Measurements from ENCODE around the gene TFCP2L1.

Gene TFCP2L1

GRCh38 chr2:121214296-121214695, 70.7 kb downstream of the TFCP2L1 start:
- no peak for DNase-seq

- DNase-seq, result no peak
Measured at GRCh38 chr2:121213386-121213785, 71.6 kb downstream of the TFCP2L1 start.

- DNase-seq, result no peak
Measured at GRCh38 chr2:121212661-121213325, 72.2 kb downstream of the TFCP2L1 start.

- DNase-seq, result no peak
Measured at GRCh38 chr2:121211689-121212151, 73.3 kb downstream of the TFCP2L1 start.

GRCh38 chr2:121211251-121211650, 73.8 kb downstream of the TFCP2L1 start:
- DNase-seq, result no peak

- no peak for DNase-seq
Measured at GRCh38 chr2:121210691-121211090, 74.3 kb downstream of the TFCP2L1 start.

GRCh38 chr2:121209014-121209610, 75.9 kb downstream of the TFCP2L1 start:
- no peak for DNase-seq

GRCh38 chr2:121207494-121207893, 77.5 kb downstream of the TFCP2L1 start:
- DNase-seq, result no peak

- no peak for DNase-seq
Measured at GRCh38 chr2:121205321-121205942, 79.6 kb downstream of the TFCP2L1 start.

- no peak for DNase-seq
Measured at GRCh38 chr2:121203591-121204249, 81.3 kb downstream of the TFCP2L1 start.

- DNase-seq, result no peak
Measured at GRCh38 chr2:121202541-121203310, 82.3 kb downstream of the TFCP2L1 start.

- no peak for DNase-seq
Measured at GRCh38 chr2:121201796-121202195, 83.2 kb downstream of the TFCP2L1 start.

- DNase-seq, result no peak
Measured at GRCh38 chr2:121200419-121201315, 84.3 kb downstream of the TFCP2L1 start.

GRCh38 chr2:121200011-121200347, 85.0 kb downstream of the TFCP2L1 start:
- no peak for DNase-seq

GRCh38 chr2:121199281-121200010, 85.6 kb downstream of the TFCP2L1 start:
- DNase-seq, result no peak

GRCh38 chr2:121197369-121198091, 87.5 kb downstream of the TFCP2L1 start:
- no peak for DNase-seq

- DNase-seq, result no peak
Measured at GRCh38 chr2:121196849-121197155, 88.2 kb downstream of the TFCP2L1 start.

- DNase-seq, result no peak
Measured at GRCh38 chr2:121196132-121196848, 88.7 kb downstream of the TFCP2L1 start.

GRCh38 chr2:121195036-121195435, 90.0 kb downstream of the TFCP2L1 start:
- DNase-seq, result no peak

GRCh38 chr2:121194626-121195025, 90.4 kb downstream of the TFCP2L1 start:
- no peak for DNase-seq

All from NCI-H187 (cell line).